Activated gamma-delta T cell treated with anti-CD3 and anti-CD28 coated beads, Interleukin-2, amount 50 U/mL, for 16 hours (primary cell): ENCODE measurements around the gene SMIM38.

Source experiments
- DNase-seq: peaks from one replicate; pipeline ENCODE4 v3.0.0-alpha.2; 2020; ENCODE audit warnings: low read depth

The SMIM38 gene

GRCh38 chr11:69203381-69203780 is 47.6 kb downstream of the SMIM38 start:
- DNase-seq: no peak

GRCh38 chr11:69203901-69204245 is 48.1 kb downstream of the SMIM38 start:
- DNase-seq: no peak

- DNase-seq: no peak
Measured at GRCh38 chr11:69204246-69204940, 48.7 kb downstream of the SMIM38 start.

- no peak for DNase-seq
Measured at GRCh38 chr11:69204941-69205742, 49.4 kb downstream of the SMIM38 start.
